ENCODE data around the gene ADAMTS1.

Gene ADAMTS1

DNA sequence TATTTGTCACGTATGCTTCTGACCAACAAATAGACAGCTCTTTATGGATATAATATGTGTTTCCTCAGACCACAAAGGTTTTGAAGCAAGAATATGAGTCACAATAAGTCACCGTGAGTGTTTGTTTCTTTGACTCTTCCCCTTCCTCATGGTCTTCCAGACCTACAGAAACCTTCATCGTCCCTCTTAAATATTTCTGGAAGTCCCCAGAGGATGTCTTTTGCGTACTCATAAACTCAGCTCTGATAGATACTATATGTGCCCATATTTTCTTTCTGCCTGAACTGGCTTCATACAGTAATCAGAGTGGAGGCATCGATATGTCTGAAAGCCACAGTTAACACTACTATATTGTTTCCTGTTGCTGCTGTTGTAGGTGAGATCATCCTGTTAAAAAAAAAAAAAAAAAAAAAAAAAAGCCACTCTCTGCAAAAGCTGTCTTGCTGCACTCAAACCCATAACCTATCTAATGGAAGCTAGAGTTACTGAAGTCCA is 38.4 kb downstream of the ADAMTS1 start:
- TF ChIP-seq, protein P1, sequence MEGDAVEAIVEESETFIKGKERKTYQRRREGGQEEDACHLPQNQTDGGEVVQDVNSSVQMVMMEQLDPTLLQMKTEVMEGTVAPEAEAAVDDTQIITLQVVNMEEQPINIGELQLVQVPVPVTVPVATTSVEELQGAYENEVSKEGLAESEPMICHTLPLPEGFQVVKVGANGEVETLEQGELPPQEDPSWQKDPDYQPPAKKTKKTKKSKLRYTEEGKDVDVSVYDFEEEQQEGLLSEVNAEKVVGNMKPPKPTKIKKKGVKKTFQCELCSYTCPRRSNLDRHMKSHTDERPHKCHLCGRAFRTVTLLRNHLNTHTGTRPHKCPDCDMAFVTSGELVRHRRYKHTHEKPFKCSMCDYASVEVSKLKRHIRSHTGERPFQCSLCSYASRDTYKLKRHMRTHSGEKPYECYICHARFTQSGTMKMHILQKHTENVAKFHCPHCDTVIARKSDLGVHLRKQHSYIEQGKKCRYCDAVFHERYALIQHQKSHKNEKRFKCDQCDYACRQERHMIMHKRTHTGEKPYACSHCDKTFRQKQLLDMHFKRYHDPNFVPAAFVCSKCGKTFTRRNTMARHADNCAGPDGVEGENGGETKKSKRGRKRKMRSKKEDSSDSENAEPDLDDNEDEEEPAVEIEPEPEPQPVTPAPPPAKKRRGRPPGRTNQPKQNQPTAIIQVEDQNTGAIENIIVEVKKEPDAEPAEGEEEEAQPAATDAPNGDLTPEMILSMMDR (IDR thresholded peaks at IDR 0.05; ENCODE audit: insufficient read depth, missing control alignments) = no peak
- FAIRE-seq = no peak
- no peak for DNase-seq (ENCODE audit: insufficient read length, low spot score)

DNA sequence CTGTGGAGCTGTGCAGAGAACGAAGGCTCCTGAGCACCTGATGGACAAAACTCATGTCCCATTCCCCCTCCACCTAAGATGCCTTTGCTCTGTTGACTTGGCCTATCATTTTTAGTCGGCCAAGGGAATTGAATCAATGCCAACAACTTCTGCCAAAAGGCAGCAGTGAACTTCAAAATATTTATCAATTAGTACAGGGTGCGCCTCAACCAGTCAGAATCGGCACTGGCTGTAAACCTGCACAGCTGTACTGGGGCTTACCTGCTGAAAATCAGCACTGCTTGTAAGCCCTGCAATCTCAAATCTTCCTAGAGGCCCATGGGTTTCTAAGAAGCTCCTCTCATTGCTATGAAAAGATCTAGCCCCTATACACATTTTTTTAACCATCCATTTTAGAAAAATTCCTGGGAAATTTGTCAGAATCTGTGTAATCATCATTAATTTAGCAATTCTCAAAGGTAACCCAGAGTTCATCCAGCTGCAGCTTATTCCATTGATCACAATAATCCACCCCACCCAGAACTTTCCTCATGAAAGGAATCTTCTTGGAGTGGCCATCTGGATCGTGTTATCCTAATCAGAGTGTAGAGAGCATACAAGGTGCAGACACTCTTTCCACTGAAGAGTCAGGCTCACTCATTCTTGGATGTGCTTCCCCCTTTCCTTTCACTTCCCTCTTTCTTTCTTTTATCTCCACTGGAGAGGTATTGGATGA is 40.2 kb downstream of the ADAMTS1 start:
- FAIRE-seq (no peak), DNase-seq (ENCODE audit: insufficient read length, low spot score) (no peak)

DNA sequence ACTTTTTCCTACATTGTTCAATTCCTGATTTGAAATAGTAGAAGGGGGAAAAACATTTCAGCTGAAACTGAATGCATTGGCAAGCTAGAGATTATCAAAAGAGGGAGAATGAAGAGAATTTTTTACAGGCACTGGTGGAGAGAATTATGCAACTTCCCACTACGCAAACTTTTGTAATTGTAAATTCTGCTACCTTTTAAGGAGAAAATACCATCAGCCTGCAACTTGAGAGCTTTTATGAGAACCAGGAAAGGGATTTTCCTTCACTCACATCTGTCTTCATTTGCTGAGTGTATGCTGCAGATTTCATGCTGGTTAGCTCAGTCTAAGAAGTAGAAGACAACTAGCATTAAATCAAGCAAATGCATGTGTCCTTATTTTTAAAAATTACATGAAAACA is 43.7 kb downstream of the ADAMTS1 start:
- TF ChIP-seq, protein P1 (IDR thresholded peaks at IDR 0.05; ENCODE audit: insufficient read depth, missing control alignments) = no peak
- no peak for FAIRE-seq
- no peak for DNase-seq (ENCODE audit: insufficient read length, low spot score)

More for the DNA sequence above, 40.2 kb downstream of the ADAMTS1 start:
- TF ChIP-seq, protein P1 (IDR thresholded peaks at IDR 0.05; ENCODE audit: insufficient read depth, missing control alignments) = no peak

DNA sequence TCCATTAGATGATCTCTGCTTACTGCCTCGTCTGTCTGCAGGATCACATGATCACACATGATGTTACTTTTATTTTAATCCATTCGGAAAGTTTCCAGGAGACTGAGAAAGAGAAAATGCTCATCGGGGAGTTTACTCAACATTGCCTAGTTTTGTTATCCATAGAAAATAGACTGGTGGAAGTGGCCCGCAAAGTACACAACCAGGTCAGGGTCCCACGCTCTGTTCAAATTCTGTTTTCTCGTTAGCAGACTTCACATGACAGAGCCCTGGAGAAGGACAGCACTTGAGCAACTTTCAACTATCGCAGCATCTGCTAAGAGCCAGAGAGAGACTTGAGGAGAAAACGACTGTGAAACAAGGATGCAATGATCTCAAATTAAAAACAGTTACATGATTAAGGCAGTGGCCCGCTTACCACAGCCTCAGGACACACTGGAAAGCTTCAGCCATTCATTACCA is 44.2 kb downstream of the ADAMTS1 start:
- TF ChIP-seq, protein P1 (IDR thresholded peaks at IDR 0.05; ENCODE audit: insufficient read depth, missing control alignments) = no peak
- FAIRE-seq (no peak), DNase-seq (ENCODE audit: insufficient read length, low spot score) (no peak)

DNA sequence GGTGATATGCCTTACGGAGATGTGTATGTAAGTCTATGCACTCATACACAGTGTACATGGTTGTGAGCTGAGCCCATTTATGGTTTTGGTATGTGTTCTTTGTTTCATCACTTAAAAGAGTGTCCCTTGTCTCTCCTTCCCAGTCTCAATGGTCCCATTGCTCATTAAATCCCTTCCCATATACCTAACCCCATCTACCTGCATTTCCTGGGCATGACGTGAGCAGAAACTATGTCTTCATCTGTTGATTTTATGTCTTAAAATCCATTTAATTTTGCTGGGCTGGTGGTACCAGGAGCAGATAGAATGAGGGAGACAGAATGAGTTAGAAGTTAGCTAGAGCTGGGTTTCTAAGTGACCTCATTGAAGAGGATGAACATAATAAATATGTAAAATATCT is 44.8 kb downstream of the ADAMTS1 start:
- TF ChIP-seq, protein P1 (IDR thresholded peaks at IDR 0.05; ENCODE audit: insufficient read depth, missing control alignments) = no peak
- no peak for FAIRE-seq
- DNase-seq (ENCODE audit: insufficient read length, low spot score) = no peak

DNA sequence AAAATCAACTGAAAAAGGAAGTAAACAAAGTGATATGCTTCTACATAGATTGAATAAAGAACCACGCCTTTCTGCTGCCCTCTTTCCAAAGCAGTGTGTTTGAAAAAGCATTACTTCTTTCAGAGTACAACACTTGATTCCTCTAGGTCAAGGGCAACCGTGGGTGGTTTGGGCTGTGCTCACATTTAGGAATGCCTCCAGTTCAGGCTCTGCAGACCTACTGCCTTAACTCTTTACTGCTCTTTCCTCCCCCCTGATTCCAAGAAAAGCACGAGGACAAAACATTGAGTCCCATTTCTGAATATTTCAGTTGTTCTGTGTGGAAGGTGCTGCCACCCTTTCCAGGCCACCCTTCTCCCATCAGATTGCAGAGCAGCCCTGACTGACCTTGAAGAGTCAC is 45.2 kb downstream of the ADAMTS1 start:
- no peak for FAIRE-seq
- TF ChIP-seq, protein P1 (IDR thresholded peaks at IDR 0.05; ENCODE audit: insufficient read depth, missing control alignments) = no peak
- no peak for DNase-seq (ENCODE audit: insufficient read length, low spot score)

Measured in D721Med (cell line).